ENCODE measurements around the gene FAM53A.

DNA sequence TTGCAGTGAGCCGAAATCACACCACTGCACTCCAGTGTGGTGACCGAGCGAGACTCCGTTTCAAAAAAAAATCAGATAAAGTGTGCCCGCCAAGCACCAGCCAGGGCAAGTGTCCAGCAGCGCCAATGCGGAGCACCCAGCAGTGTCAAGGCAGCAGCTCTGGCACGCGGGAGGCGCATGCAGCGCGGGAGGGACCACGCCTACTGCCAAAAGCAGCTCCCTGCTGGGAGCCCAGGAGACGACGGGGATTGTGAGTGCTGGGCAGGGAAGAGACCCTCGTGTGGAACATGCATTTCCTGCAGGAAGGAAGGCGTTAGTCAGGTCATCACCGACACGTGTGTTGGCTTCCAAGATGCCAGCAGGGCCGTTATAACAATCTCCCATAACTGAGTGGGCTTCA, 10.4 kb downstream of the FAM53A start:
- TF ChIP-seq, protein P1, sequence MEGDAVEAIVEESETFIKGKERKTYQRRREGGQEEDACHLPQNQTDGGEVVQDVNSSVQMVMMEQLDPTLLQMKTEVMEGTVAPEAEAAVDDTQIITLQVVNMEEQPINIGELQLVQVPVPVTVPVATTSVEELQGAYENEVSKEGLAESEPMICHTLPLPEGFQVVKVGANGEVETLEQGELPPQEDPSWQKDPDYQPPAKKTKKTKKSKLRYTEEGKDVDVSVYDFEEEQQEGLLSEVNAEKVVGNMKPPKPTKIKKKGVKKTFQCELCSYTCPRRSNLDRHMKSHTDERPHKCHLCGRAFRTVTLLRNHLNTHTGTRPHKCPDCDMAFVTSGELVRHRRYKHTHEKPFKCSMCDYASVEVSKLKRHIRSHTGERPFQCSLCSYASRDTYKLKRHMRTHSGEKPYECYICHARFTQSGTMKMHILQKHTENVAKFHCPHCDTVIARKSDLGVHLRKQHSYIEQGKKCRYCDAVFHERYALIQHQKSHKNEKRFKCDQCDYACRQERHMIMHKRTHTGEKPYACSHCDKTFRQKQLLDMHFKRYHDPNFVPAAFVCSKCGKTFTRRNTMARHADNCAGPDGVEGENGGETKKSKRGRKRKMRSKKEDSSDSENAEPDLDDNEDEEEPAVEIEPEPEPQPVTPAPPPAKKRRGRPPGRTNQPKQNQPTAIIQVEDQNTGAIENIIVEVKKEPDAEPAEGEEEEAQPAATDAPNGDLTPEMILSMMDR (conservative IDR thresholded peaks at IDR 0.05; ENCODE audit: low read length), result no peak
- TF ChIP-seq EZH2phosphoT487 (IDR thresholded peaks at IDR 0.05; ENCODE audit: borderline replicate concordance, low read depth, low read length), result no peak
